HepG2 (cell line): Measurements from ENCODE around the gene FGD4. TPM values are rescaled to one million over a fixed set of nuclear protein-coding genes. Genes with fewer than 3 reads are reported as not detected.
A peak's percentile ranks its signal among the peaks of the same experiment; 100 is the strongest.

Experiments used
- ATAC-seq: fragments of 200-7000 bp; cut with Tn5 transposase; 3 replicates; pipeline ENCODE4 v1.9.1; 2020; ENCODE audit warnings: mild to moderate bottlenecking, moderate library complexity
- BruUV-seq: library from RNA; stranded (reverse); fragments of 400-500 nt; replicated peaks from 2 replicates; lab custom pipeline; 2021; lab: Mats Ljungman, UMichigan
- CTCF ChIA-PET: fragments of 300-600 bp; formaldehyde crosslinking; extraction: SDS; loops from one replicate; lab custom pipeline; 2021; ENCODE audit warnings: low total read pairs, inconsistent platforms, low intra/inter-chr PET ratio; lab: Yijun Ruan, JAX
- POLR2A ChIA-PET: fragments of 350-600 bp; sonication (Branson Sonifier 250); formaldehyde crosslinking; loops from one replicate; lab custom pipeline; 2020; ENCODE audit warnings: antibody characterized with exemption, inconsistent platforms; lab: Yijun Ruan, JAX
- DNase-seq: peaks from one replicate; pipeline ENCODE4 v3.0.0-alpha.2; 2015; ENCODE audit warnings: low spot score
- FAIRE-seq: peaks from 3 replicates; lab custom pipeline; 2011; peaks lifted over from hg19 to GRCh38; lab: Jason Lieb, UNC
- H2AFZ ChIP-seq: one replicate; pipeline ENCODE4 v1.6.1; 2011; ENCODE audit warnings: low read length, inconsistent platforms
- H3K27ac ChIP-seq: fragments of 300-600 bp; 3 replicates; pipeline ENCODE4 v1.8.0; 2011; ENCODE audit warnings: mixed run types, mild to moderate bottlenecking, mixed read lengths, low read length, inconsistent platforms; ENCODE audit not compliant: insufficient read depth; ENCODE audit errors: extremely low read length
- H3K27me3 ChIP-seq, 2 experiments: fragments of 200-600 bp in 1 of 2; 2 replicates in 1 of 2; 3 replicates in 1 of 2; pipeline versions ENCODE4 v1.6.0 to v1.8.0; 2011; ENCODE audit warnings: low read length in 2 of 2, mild to moderate bottlenecking in 2 of 2, moderate library complexity in 2 of 2, inconsistent platforms in 1 of 2; ENCODE audit not compliant: insufficient read depth in 2 of 2, control insufficient read depth in 1 of 2
- H3K36me3 ChIP-seq, 2 experiments: fragments of 200-600 bp in 1 of 2; replicated peaks in 1 of 2; 2 replicates in 1 of 2; 3 replicates in 1 of 2; pipeline versions ENCODE4 v1.5.1 to v1.8.0; 2011; ENCODE audit warnings: low read length in 2 of 2, inconsistent platforms in 1 of 2; ENCODE audit not compliant: insufficient read depth in 2 of 2, control insufficient read depth in 1 of 2
- H3K4me1 ChIP-seq: 2 replicates; pipeline ENCODE4 v1.5.1; 2012; ENCODE audit warnings: low read length, inconsistent platforms; ENCODE audit not compliant: insufficient read depth
- H3K4me2 ChIP-seq: 2 replicates; pipeline ENCODE4 v1.6.0; 2011; ENCODE audit warnings: low read depth, low read length, inconsistent platforms
- H3K4me3 ChIP-seq, 3 experiments: fragments of 200-600 bp in 1 of 3; sonication (generic), shearing (Covaris generic) in 1 of 3; replicated peaks in 1 of 3; 2 replicates each; pipeline ENCODE4 v1.5.1; 2011 to 2016; ENCODE audit warnings: low read length in 3 of 3, inconsistent platforms in 2 of 3, low read depth in 2 of 3, mild to moderate bottlenecking in 2 of 3, control low read depth in 1 of 3, mixed read lengths in 1 of 3; ENCODE audit not compliant: insufficient read depth in 1 of 3
- H3K79me2 ChIP-seq: one replicate; pipeline ENCODE4 v1.6.1; 2011; ENCODE audit warnings: low read length, inconsistent platforms; ENCODE audit not compliant: insufficient read depth
- H3K9ac ChIP-seq: 2 replicates; pipeline ENCODE4 v1.6.0; 2011; ENCODE audit warnings: mild to moderate bottlenecking, low read depth, low read length, inconsistent platforms; ENCODE audit not compliant: insufficient read depth
- H3K9me3 ChIP-seq: 2 replicates; pipeline ENCODE4 v1.5.1; 2012; ENCODE audit warnings: mild to moderate bottlenecking, low read length
- H4K20me1 ChIP-seq: 2 replicates; pipeline ENCODE4 v1.6.0; 2011; ENCODE audit warnings: inconsistent platforms, mild to moderate bottlenecking, low read length, moderate library complexity; ENCODE audit not compliant: insufficient read depth
- ARNT ChIP-seq: fragments of 450-650 bp; IDR thresholded peaks from 2 replicates; pipeline ENCODE4 v1.6.1; 2017
- DPF2 ChIP-seq: sonication (generic); formaldehyde crosslinking; IDR thresholded peaks from 2 replicates; pipeline ENCODE4 v1.4.0; 2020; ENCODE audit warnings: mild to moderate bottlenecking, low read depth, missing genetic modification reagents, borderline replicate concordance
- HMG20B ChIP-seq: conservative IDR thresholded peaks from 2 replicates; pipeline ENCODE4 v1.6.1; 2016; ENCODE audit warnings: missing genetic modification reagents, missing compliant biosample characterization
- HMGA1 ChIP-seq: sonication (generic); formaldehyde crosslinking; conservative IDR thresholded peaks from 2 replicates; pipeline ENCODE4 v1.4.0; 2020; ENCODE audit warnings: missing genetic modification reagents
- ZNF230 ChIP-seq: sonication (generic); formaldehyde crosslinking; IDR thresholded peaks from 2 replicates; pipeline ENCODE4 v1.4.0; 2020; ENCODE audit warnings: mild to moderate bottlenecking, missing genetic modification reagents
- ZNF7 ChIP-seq: IDR thresholded peaks from 2 replicates; pipeline ENCODE4 v1.6.1; 2016; ENCODE audit warnings: missing biosample characterization, missing genetic modification reagents
- ZSCAN20 ChIP-seq: sonication (generic); formaldehyde crosslinking; IDR thresholded peaks from 2 replicates; pipeline ENCODE4 v1.4.0; 2020; ENCODE audit warnings: missing genetic modification reagents, mild to moderate bottlenecking, borderline replicate concordance
- WGBS: methylation state at CpG from one replicate; pipeline ENCODE4 v1.1.6; 2017; ENCODE audit warnings: low lambda C conversion rate; 5-methylcytosine and 5-hydroxymethylcytosine counted together
- in situ Hi-C: cut with HindIII; loops from 2 replicates; pipeline ENCODE4 v1.10.0; 2017; ENCODE audit warnings: low pct_unique_long_range_greater_than_20kb; ENCODE audit not compliant: extremely low pct_ligation_motif_present
- intact Hi-C: fragments of 100-400 bp; cut with micrococcal nuclease; formaldehyde crosslinking; loops from one replicate; pipeline ENCODE4 v1.10.0; 2022; ENCODE audit not compliant: unreplicated experiment
- polyA plus RNA-seq, 8 experiments: library from polyadenylated mRNA; depleted of rRNA in 3 of 8; stranded (reverse) in 7 of 8; unstranded in 1 of 8; fragments of >200 nt; fragmentation: Illumina TruSeq in 4 of 8; extraction: Trizol in 4 of 8; gene quantifications; 2 replicates each; pipeline versions ENCODE4 v1.2.1 to v1.2.3, GENCODE V29; 2011 to 2016; ENCODE audit warnings: low read depth in 4 of 8, missing spikeins in 1 of 8, mixed read lengths in 1 of 8; ENCODE audit not compliant: insufficient read depth in 1 of 8
- total RNA-seq, 5 experiments: library from RNA; depleted of rRNA; stranded (reverse); fragments of >200 nt; fragmentation: Illumina TruSeq; extraction: Trizol; gene quantifications; 2 replicates each; pipeline ENCODE4 v1.2.3, GENCODE V29; 2016; ENCODE audit warnings: low read depth in 1 of 5
- TF ChIP-seq, protein P1 (sequence below): sonication (generic); formaldehyde crosslinking; IDR thresholded peaks from 2 replicates; pipeline ENCODE4 v1.4.0; 2020; ENCODE audit warnings: mild to moderate bottlenecking, missing genetic modification reagents
- TF ChIP-seq, protein P2 (sequence below): sonication (generic); formaldehyde crosslinking; IDR thresholded peaks from 2 replicates; pipeline ENCODE4 v1.5.0; 2020; ENCODE audit warnings: mild to moderate bottlenecking, missing genetic modification reagents, borderline replicate concordance
- TF ChIP-seq, protein P3 (sequence below): sonication (generic); formaldehyde crosslinking; IDR thresholded peaks from 2 replicates; pipeline ENCODE4 v1.9.0; 2022; ENCODE audit warnings: low read depth, missing genetic modification reagents
- TF ChIP-seq, protein P4 (sequence below): IDR thresholded peaks from 2 replicates; pipeline ENCODE4 v1.6.1; 2016; ENCODE audit warnings: low read depth

The FGD4 gene
- total and polyA plus RNA-seq, 2 of the 13 experiments (the other 11 are each of a cell fraction or from before 2014, with no cell fraction given) = 4.6 to 6.6 TPM

DNA sequence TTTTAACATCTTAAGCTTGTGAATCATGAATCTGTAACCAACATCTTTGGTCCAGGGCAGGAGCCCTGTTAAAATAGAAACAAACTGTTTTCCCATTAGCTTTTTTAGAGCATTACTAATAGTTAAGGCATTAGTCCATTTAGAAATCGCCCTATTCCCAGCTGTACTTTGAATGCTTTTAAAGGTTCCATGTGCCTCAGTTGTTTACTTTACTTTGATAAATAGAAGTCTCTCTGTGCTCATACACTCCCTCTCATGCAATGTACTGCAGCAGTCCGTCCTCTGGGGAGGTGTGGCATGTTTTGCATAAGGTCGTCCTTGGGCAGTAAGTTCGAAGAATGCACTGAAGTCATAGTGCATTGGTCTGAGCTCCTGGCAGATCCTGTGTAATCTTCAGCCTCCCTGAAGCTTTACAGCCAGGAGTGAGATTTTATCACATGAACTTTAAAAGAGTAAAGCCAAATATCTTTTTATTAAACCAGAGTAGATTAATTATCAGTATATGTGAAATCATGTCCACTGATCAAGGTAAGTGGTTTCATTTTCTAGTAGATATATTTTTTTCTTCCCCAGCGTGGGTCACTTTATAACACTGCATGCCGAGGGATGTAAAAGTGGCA, 134.7 kb downstream of the FGD4 start:
- H3K36me3 ChIP-seq = no peaks in the 10 kb centered on the region; a peak in 1 of 5 replicates
- BruUV-seq = no TSS peak
- ChIA-PET CTCF (no interaction called here), POLR2A (interaction anchor here (0.9 to 2.0 kb wide), 4 partner anchors 9 to 34 kb away, joined by 3 to 13 read pairs (median 3); no protein-coding TSS in a partner anchor)
- under 1% methylated on average over 6 of the region's 6 CpGs for WGBS
- H3K4me3 ChIP-seq = peak overlapping the region; percentile 66 to 79 (median 71)
- FAIRE-seq (peak; percentile 55), DNase-seq (peak; percentile 94), ATAC-seq (peak; percentile 98)
- H3K27ac ChIP-seq = peak overlapping the region; percentile 64
- peaks cover 33% of the 10 kb centered on the region for H3K79me2 ChIP-seq
- no peaks in the 10 kb centered on the region for H3K9me3 ChIP-seq
- in situ Hi-C loops (no loop called here), intact Hi-C loops (loop anchor here (1.0 to 2.0 kb wide), 2 partner anchors 9 to 79 kb away; no protein-coding TSS in a partner anchor)
- H2AFZ ChIP-seq = no peak overlapping the region
- peaks cover 61% of the 10 kb centered on the region for H3K4me1 ChIP-seq
- no peaks in the 10 kb centered on the region for H3K27me3 ChIP-seq
- H3K9ac ChIP-seq = peak overlapping the region; percentile 65
- 0 out of 2 replicates have a peak, but pooled peaks cover 3% of the 10 kb centered on the region for H4K20me1 ChIP-seq
- peak overlapping the region; percentile 76 for H3K4me2 ChIP-seq
- no peak for TF ChIP-seq HMGA1 (CRISPR knock-in tag)
- TF ChIP-seq, protein P1, sequence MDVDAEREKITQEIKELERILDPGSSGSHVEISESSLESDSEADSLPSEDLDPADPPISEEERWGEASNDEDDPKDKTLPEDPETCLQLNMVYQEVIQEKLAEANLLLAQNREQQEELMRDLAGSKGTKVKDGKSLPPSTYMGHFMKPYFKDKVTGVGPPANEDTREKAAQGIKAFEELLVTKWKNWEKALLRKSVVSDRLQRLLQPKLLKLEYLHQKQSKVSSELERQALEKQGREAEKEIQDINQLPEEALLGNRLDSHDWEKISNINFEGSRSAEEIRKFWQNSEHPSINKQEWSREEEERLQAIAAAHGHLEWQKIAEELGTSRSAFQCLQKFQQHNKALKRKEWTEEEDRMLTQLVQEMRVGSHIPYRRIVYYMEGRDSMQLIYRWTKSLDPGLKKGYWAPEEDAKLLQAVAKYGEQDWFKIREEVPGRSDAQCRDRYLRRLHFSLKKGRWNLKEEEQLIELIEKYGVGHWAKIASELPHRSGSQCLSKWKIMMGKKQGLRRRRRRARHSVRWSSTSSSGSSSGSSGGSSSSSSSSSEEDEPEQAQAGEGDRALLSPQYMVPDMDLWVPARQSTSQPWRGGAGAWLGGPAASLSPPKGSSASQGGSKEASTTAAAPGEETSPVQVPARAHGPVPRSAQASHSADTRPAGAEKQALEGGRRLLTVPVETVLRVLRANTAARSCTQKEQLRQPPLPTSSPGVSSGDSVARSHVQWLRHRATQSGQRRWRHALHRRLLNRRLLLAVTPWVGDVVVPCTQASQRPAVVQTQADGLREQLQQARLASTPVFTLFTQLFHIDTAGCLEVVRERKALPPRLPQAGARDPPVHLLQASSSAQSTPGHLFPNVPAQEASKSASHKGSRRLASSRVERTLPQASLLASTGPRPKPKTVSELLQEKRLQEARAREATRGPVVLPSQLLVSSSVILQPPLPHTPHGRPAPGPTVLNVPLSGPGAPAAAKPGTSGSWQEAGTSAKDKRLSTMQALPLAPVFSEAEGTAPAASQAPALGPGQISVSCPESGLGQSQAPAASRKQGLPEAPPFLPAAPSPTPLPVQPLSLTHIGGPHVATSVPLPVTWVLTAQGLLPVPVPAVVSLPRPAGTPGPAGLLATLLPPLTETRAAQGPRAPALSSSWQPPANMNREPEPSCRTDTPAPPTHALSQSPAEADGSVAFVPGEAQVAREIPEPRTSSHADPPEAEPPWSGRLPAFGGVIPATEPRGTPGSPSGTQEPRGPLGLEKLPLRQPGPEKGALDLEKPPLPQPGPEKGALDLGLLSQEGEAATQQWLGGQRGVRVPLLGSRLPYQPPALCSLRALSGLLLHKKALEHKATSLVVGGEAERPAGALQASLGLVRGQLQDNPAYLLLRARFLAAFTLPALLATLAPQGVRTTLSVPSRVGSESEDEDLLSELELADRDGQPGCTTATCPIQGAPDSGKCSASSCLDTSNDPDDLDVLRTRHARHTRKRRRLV = no peak
- TF ChIP-seq, protein P2, sequence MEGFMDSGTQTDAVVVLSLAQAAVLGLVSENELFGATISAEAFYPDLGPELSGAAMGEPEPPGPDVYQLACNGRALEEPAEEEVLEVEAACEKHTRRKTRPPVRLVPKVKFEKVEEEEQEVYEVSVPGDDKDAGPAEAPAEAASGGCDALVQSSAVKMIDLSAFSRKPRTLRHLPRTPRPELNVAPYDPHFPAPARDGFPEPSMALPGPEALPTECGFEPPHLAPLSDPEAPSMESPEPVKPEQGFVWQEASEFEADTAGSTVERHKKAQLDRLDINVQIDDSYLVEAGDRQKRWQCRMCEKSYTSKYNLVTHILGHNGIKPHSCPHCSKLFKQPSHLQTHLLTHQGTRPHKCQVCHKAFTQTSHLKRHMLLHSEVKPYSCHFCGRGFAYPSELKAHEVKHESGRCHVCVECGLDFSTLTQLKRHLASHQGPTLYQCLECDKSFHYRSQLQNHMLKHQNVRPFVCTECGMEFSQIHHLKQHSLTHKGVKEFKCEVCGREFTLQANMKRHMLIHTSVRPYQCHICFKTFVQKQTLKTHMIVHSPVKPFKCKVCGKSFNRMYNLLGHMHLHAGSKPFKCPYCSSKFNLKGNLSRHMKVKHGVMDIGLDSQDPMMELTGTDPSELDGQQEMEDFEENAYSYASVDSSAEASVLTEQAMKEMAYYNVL (CRISPR knock-in tag) = no peak
- TF ChIP-seq, protein P3, sequence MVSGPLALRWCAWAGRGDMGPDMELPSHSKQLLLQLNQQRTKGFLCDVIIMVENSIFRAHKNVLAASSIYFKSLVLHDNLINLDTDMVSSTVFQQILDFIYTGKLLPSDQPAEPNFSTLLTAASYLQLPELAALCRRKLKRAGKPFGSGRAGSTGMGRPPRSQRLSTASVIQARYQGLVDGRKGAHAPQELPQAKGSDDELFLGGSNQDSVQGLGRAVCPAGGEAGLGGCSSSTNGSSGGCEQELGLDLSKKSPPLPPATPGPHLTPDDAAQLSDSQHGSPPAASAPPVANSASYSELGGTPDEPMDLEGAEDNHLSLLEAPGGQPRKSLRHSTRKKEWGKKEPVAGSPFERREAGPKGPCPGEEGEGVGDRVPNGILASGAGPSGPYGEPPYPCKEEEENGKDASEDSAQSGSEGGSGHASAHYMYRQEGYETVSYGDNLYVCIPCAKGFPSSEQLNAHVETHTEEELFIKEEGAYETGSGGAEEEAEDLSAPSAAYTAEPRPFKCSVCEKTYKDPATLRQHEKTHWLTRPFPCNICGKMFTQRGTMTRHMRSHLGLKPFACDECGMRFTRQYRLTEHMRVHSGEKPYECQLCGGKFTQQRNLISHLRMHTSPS = no peak
- no peak for TF ChIP-seq ARNT
- no peak for TF ChIP-seq HMG20B
- TF ChIP-seq ZSCAN20 = no peak
- TF ChIP-seq, protein P4, sequence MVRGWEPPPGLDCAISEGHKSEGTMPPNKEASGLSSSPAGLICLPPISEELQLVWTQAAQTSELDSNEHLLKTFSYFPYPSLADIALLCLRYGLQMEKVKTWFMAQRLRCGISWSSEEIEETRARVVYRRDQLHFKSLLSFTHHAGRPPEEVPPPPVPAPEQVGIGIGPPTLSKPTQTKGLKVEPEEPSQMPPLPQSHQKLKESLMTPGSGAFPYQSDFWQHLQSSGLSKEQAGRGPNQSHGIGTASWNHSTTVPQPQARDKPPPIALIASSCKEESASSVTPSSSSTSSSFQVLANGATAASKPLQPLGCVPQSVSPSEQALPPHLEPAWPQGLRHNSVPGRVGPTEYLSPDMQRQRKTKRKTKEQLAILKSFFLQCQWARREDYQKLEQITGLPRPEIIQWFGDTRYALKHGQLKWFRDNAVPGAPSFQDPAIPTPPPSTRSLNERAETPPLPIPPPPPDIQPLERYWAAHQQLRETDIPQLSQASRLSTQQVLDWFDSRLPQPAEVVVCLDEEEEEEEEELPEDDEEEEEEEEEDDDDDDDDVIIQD = peak; percentile 90
- TF ChIP-seq ZNF7 (CRISPR knock-in tag) = peak; percentile 99
- TF ChIP-seq DPF2 (CRISPR knock-in tag) = peak; percentile 82; the same call in 1 of the 2 replicates
- no peak for TF ChIP-seq ZNF230 (CRISPR knock-in tag)
